Epithelial cell of alveolus of lung (primary cell): Measurements from ENCODE around the gene ATP2C2. TPM values are rescaled to one million over a fixed set of nuclear protein-coding genes. Genes with fewer than 3 reads are reported as not detected.

ENCODE experiments used
- total RNA-seq: library from RNA; depleted of rRNA; stranded (reverse); fragments of >200 nt; gene quantifications from 2 replicates; pipeline ENCODE4 v1.2.1, GENCODE V29; 2015

Gene ATP2C2
- under 0.01 TPM in 1 of 2 replicates, not detected in the other for total RNA-seq

GRCh38 chr16:84368308-84368996 is at the start of gene ATP2C2:
TSS of gene ATP2C2 (plus strand) at chr16:84368538. CDS start at chr16:84368616, 78 bp downstream.

GRCh38 chr16:84504420-84505248 is 136.3 kb downstream of the ATP2C2 start, which contains the start of gene MEAK7:
TSS of gene MEAK7 (minus strand) at chr16:84504659. CDS start at chr16:84498086, 6,573 bp downstream.

Other genes starting within 250 kb of the ATP2C2 start
- 18.0 and 20.4 TPM in 2 replicates for gene HSDL1, start 223.4 kb upstream of the ATP2C2 start, total RNA-seq
- gene DNAAF1, start 223.2 kb upstream of the ATP2C2 start, total RNA-seq: not detected in 2 replicates
- 18.9 and 36.2 TPM in 2 replicates for gene TAF1C, start 181.5 kb upstream of the ATP2C2 start, total RNA-seq
- not detected in 2 replicates for gene ADAD2, start 177.4 kb upstream of the ATP2C2 start, total RNA-seq
- not detected in 2 replicates for gene KCNG4, start 128.5 kb upstream of the ATP2C2 start, total RNA-seq
- gene WFDC1, start 73.7 kb upstream of the ATP2C2 start, total RNA-seq: 0.13 and 9.7 TPM in 2 replicates
- gene MEAK7, start 136.1 kb downstream of the ATP2C2 start, total RNA-seq: 9.6 and 18.4 TPM in 2 replicates
- gene COTL1, start 249.5 kb downstream of the ATP2C2 start, total RNA-seq: 130 and 368 TPM in 2 replicates